ENCODE measurements around the gene USP46.

The USP46 gene

DNA sequence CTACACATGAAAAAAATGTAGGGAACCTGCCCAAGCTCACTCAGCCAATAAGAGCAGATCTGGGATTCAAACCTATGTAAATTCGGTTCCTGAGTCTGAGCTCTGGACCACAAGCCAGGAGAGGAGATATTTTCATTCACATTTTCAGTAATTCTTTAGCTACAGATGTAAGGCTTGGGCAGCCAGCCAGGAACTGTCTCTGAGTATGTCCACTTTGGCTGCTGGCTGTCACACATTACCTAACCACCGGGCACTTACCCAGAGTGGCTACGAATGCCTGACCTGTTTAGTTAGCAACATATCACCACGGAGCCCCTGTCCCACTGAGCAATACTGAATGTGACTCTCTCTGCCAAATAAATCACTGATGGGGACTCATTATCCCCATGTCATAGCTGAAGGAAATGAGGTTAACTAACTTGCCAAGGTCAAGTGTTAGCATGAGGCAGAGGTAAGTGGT, 15.3 kb downstream of the USP46 start:
- Mint-ChIP-seq H3K4me3 (no peak overlapping the region), H3K27me3 (ENCODE audit: low read depth) (peaks cover 3% of the 10 kb centered on the region), H3K9me3 (no peaks in the 10 kb centered on the region), H3K27ac (no peak overlapping the region), H3K36me3 (ENCODE audit: low read depth) (no peaks in the 10 kb centered on the region), H3K4me1 (ENCODE audit: low read depth) (peaks cover 14% of the 10 kb centered on the region)
- no peak for DNase-seq (ENCODE audit: low spot score)

DNA sequence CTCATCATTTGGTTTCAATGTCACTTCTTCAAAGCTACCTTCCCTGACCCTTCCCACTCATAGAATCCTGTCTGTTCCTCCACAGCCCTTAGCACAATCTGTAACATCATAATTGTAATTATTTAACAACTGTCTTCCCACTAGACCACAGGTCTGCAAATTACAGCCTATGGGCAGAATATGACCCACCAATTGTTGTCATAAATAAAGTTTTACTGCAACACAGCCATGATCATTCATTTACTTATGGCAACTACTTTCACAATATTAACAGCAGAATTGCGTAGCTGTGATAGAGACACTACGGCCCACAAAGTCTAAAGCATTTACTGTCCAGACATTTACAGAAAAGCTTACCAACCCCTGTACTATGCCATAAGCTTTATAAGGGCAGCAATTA, 15.9 kb downstream of the USP46 start:
- H3K9me3 Mint-ChIP-seq = no peaks in the 10 kb centered on the region
- H3K36me3 Mint-ChIP-seq (ENCODE audit: low read depth) = no peaks in the 10 kb centered on the region
- peaks cover 13% of the 10 kb centered on the region for H3K4me1 Mint-ChIP-seq (ENCODE audit: low read depth)
- H3K4me3 Mint-ChIP-seq = no peak overlapping the region
- DNase-seq (ENCODE audit: low spot score) = no peak
- no peak overlapping the region for H3K27ac Mint-ChIP-seq
- H3K27me3 Mint-ChIP-seq (ENCODE audit: low read depth) = peaks cover 3% of the 10 kb centered on the region

DNA sequence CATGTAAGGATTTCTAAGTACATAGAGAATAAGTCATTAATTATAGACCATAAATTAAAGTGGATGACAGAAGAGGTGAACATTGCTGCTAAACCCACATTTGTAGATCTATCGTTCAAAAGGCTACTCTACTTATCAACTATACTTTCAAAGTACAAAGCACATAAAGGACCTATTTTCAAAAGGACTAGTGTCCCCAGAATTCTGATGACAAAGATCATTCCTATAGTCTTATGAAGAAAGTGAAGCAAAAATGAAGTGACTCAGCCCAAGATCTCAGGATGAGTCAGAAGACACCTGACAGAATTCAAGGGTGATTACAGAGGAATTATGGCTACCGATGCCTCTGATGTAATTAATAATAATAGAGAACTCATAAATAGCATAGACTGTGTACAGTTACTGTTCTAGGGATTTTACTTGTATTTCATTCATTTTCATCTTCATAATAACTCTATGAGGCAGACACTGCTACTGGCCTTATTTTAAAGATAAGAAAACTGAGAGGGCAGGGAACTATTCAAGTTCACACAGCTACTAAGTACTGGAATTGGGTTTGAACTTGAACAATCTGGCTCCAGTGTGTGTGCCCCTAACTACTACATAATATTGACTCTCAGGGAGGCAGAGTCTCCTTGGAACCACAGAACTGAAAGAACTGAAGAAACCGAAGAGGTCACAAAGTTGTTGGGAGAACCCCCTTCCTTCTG, 17.1 kb downstream of the USP46 start:
- H3K9me3 Mint-ChIP-seq = no peaks in the 10 kb centered on the region
- no peak for DNase-seq (ENCODE audit: low spot score)
- peaks cover 2% of the 10 kb centered on the region for H3K36me3 Mint-ChIP-seq (ENCODE audit: low read depth)
- H3K4me1 Mint-ChIP-seq (ENCODE audit: low read depth) = peaks cover 17% of the 10 kb centered on the region
- H3K27ac Mint-ChIP-seq = no peak overlapping the region
- H3K4me3 Mint-ChIP-seq = no peak overlapping the region
- peaks cover 3% of the 10 kb centered on the region for H3K27me3 Mint-ChIP-seq (ENCODE audit: low read depth)

DNA sequence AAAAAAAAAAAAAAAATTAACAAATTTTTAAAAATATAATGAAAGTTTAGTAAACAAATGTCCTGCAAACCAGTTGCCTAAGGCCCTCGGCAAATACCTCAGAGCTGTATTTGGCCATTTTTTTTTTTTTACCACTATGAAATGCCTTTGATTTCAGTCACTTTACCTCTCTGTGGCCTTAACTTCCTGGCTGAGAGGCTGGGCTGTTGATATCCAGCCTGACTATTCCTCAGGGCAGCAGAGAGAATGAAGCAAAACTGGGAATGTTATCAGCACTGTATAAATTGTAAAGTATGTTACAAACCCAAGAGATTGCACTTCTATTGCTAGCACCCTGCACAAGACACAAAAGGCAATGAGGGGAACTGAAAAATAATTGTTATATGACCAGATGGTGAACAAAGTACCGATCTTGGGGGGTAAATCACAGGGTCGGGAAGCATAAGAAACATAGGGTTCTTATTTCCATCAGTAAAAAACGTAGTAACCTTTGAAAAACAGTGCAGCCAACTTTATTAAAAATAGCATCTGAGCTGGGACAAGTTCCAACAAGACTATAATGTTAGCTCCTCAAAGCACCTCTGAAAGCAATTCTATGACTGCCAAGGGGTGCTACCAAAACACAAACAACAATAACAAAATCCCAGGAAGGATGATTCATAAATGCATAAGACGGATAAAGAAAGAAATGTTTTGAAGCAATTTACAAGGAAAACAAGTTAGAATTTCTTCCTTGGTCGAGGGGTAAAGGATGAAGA, 18.1 kb downstream of the USP46 start:
- no peaks in the 10 kb centered on the region for H3K9me3 Mint-ChIP-seq
- no peak for DNase-seq (ENCODE audit: low spot score)
- no peak overlapping the region for H3K4me3 Mint-ChIP-seq
- no peak overlapping the region for H3K27ac Mint-ChIP-seq
- H3K4me1 Mint-ChIP-seq (ENCODE audit: low read depth) = peaks cover 17% of the 10 kb centered on the region
- peaks cover 2% of the 10 kb centered on the region for H3K36me3 Mint-ChIP-seq (ENCODE audit: low read depth)
- H3K27me3 Mint-ChIP-seq (ENCODE audit: low read depth) = peaks cover 3% of the 10 kb centered on the region

DNA sequence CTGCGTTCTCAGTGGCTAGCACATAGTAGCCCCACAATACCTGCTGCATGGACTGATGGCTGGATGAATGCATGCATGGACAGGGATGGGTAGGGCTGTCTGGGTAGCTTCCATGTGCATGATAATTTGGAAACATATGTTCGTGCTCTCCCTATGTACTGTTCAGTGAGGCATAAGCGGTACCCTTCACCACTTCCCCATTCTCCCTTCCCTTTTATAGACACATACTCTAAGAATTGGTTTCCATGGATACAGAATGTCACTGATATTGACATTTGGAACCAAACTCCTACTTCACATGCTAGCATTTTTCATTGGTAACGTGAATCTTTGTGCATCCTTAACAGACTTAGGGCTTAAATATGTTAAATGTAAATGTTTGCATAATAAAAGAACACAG, 20.4 kb downstream of the USP46 start:
- DNase-seq (ENCODE audit: low spot score) = no peak
- peaks cover 2% of the 10 kb centered on the region for H3K36me3 Mint-ChIP-seq (ENCODE audit: low read depth)
- peaks cover 17% of the 10 kb centered on the region for H3K4me1 Mint-ChIP-seq (ENCODE audit: low read depth)
- no peak overlapping the region for H3K4me3 Mint-ChIP-seq
- H3K9me3 Mint-ChIP-seq = no peaks in the 10 kb centered on the region
- H3K27ac Mint-ChIP-seq = no peak overlapping the region
- H3K27me3 Mint-ChIP-seq (ENCODE audit: low read depth) = peaks cover 3% of the 10 kb centered on the region

DNA sequence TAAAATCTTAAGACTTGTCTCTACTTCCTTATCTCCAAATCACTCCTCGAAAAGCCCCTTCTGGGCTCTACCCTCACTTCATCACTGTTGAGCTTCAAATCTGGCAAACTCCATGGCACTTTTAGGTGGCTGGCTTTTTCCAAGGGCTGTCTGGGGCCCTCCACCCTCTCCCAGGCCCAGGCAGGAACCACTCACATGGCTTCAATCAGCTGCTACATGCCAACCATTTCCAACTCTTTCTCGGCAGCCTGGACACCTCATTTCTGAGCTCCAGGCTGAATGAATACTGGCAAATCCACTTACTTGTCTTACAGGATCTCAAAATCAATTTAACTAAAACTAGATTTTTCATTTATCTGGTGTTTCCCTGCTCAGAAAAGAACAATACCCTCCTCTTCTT, 22.0 kb downstream of the USP46 start:
- H3K4me1 Mint-ChIP-seq (ENCODE audit: low read depth) = peaks cover 16% of the 10 kb centered on the region
- no peak overlapping the region for H3K4me3 Mint-ChIP-seq
- no peak for DNase-seq (ENCODE audit: low spot score)
- H3K27ac Mint-ChIP-seq = no peak overlapping the region
- no peaks in the 10 kb centered on the region for H3K27me3 Mint-ChIP-seq (ENCODE audit: low read depth)
- peaks cover 2% of the 10 kb centered on the region for H3K36me3 Mint-ChIP-seq (ENCODE audit: low read depth)
- H3K9me3 Mint-ChIP-seq = no peaks in the 10 kb centered on the region

DNA sequence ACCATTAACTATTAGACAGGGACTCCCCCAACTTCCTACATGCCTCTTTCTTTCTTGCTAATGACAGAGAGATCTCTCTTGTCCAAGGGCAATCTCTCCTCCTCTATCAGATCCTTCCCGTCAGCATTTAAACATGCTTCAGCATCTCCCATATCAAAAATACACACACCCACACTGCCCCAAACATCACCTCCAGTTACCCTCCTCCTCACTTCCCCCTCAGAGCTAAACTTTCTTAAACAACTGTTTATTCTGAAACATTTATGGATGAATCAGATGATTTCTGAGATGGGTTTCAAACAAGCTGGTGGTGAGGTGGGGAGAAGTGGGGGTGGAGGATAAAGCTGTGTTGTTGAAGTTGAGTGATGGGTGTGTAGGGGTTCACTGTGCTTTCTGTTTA, 23.5 kb downstream of the USP46 start:
- Mint-ChIP-seq H3K4me1 (ENCODE audit: low read depth) (peaks cover 7% of the 10 kb centered on the region), H3K27me3 (ENCODE audit: low read depth) (no peaks in the 10 kb centered on the region), H3K36me3 (ENCODE audit: low read depth) (peaks cover 2% of the 10 kb centered on the region), H3K4me3 (no peak overlapping the region), H3K27ac (no peak overlapping the region), H3K9me3 (no peaks in the 10 kb centered on the region)
- no peak for DNase-seq (ENCODE audit: low spot score)

DNA sequence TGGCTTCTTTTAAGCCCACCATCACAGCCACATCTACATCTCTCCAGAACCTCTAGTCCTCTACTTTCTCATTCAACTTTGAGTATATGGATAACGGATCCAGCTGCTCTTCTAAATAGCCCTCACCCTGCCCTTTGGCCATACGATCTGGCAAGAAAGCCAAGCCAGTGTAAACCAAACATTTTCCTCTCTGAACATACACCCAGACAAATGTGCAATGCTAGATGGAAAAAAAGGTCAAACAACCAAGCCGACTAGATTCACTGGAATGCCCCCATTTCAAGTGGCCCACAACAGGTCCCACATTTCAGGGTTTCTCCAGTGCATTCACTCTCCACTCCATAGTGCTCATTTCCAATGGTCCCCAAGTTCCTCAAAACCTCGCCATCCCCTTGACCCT, 24.0 kb downstream of the USP46 start:
- Mint-ChIP-seq H3K4me1 (ENCODE audit: low read depth) (peaks cover 7% of the 10 kb centered on the region), H3K36me3 (ENCODE audit: low read depth) (peaks cover 2% of the 10 kb centered on the region), H3K27me3 (ENCODE audit: low read depth) (no peaks in the 10 kb centered on the region), H3K27ac (no peak overlapping the region), H3K4me3 (no peak overlapping the region), H3K9me3 (no peaks in the 10 kb centered on the region)
- DNase-seq (ENCODE audit: low spot score) = no peak

DNA sequence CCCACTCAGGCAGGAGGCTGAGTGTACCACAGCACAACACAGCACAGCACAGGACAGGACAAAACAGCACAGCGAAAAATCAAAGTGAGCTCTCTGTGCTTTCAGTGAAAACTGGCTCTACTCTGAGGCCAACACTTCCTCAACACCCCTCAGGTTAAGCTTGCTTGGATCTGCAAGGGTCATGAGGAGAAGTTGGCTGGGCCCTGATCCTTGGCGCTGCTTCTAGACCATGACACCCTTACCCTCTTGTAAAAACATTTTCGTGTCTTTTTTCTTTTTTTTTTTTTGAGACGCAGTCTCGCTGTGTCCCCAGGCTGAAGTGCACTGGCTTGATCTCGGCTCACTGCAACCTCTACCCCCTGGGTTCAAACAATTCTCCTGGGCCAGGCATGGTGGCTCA, 25.3 kb downstream of the USP46 start:
- Mint-ChIP-seq H3K4me1 (ENCODE audit: low read depth) (peaks cover 7% of the 10 kb centered on the region), H3K27ac (no peak overlapping the region), H3K27me3 (ENCODE audit: low read depth) (no peaks in the 10 kb centered on the region), H3K9me3 (no peaks in the 10 kb centered on the region), H3K4me3 (no peak overlapping the region), H3K36me3 (ENCODE audit: low read depth) (peaks cover 2% of the 10 kb centered on the region)
- no peak for DNase-seq (ENCODE audit: low spot score)

DNA sequence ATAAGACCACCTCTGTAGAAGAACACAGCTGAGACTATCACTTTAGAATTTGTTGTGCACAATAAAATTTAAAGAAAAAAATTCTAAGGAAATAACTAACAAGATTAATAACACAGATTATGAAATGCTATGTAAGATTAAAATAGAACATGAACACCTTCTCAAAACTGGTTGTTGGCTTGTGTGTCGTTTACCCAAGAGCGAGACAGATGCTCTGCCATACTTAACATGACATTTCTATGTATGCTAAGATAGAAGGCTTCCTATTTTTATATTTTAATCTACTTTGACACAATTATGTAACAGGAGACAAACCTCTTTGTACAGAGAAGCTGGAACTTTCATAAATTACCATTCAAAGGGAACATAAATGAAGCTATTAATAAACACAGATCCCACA, 30.1 kb downstream of the USP46 start:
- no peak for DNase-seq (ENCODE audit: low spot score)
- no peak overlapping the region for H3K27ac Mint-ChIP-seq
- H3K27me3 Mint-ChIP-seq (ENCODE audit: low read depth) = no peaks in the 10 kb centered on the region
- H3K4me1 Mint-ChIP-seq (ENCODE audit: low read depth) = peaks cover 3% of the 10 kb centered on the region
- H3K36me3 Mint-ChIP-seq (ENCODE audit: low read depth) = no peaks in the 10 kb centered on the region
- no peaks in the 10 kb centered on the region for H3K9me3 Mint-ChIP-seq
- H3K4me3 Mint-ChIP-seq = no peak overlapping the region

DNA sequence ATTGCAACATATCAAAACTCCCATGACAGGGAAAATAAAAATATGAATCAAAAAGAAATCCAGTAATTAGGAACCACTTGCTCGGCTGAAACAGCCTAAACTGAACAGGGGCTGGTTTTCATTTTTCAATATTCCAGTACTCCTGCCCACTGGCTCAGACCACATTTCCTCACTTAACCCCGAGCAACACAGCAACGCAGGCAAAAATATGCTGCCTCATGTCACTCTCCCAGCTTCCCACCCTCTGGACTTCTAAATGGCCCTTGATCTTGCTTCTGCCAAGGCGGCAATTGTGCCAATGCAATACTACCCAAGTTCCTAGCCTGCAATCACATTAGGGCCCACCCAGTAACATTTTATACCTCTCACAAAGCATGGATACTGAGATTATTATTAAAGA, 30.6 kb downstream of the USP46 start:
- Mint-ChIP-seq H3K4me1 (ENCODE audit: low read depth) (peaks cover 3% of the 10 kb centered on the region), H3K27me3 (ENCODE audit: low read depth) (no peaks in the 10 kb centered on the region), H3K27ac (no peak overlapping the region), H3K36me3 (ENCODE audit: low read depth) (no peaks in the 10 kb centered on the region), H3K9me3 (no peaks in the 10 kb centered on the region), H3K4me3 (no peak overlapping the region)
- DNase-seq (ENCODE audit: low spot score) = no peak

DNA sequence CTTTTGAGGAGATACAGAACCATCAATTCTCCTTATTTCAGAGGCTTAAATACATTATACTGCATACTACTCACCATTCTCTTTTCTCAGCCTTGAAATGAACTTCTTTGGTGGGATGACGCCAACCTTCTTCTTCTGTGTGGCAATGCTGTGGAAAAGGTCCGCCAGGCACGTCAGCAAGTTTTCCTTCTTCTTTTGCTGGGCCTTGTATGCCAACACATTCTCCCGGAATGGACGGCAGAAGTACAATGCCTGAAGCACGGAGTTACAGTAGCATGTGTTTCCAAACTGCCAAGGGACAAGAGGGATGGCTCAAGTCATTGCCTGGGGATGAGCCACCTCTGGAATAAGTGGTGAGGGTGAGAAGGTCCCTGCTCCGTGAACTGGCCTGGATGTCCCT, 31.2 kb downstream of the USP46 start:
- no peaks in the 10 kb centered on the region for H3K27me3 Mint-ChIP-seq (ENCODE audit: low read depth)
- no peak for DNase-seq (ENCODE audit: low spot score)
- no peak overlapping the region for H3K4me3 Mint-ChIP-seq
- peak overlapping the region; percentile 21 for H3K27ac Mint-ChIP-seq
- no peaks in the 10 kb centered on the region for H3K9me3 Mint-ChIP-seq
- no peaks in the 10 kb centered on the region for H3K36me3 Mint-ChIP-seq (ENCODE audit: low read depth)
- peaks cover 3% of the 10 kb centered on the region for H3K4me1 Mint-ChIP-seq (ENCODE audit: low read depth)

DNA sequence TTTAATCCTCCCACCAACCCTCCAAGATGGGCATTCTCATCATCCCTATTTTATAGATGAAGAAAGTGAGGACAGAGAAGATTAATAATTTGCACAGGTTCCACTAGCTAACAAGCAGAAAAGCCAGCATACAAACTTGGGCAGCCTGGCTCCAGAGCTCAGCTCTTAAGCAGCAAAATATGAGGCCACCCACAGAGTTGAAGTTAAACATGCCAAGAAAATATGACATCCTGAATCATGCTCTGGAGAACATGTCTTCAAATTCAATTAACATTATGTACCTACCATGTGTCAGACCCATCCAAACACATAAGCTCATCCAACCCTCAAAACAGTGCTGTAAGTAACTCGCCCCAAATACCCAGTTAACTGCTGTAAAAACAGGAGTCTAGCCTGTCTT, 33.9 kb downstream of the USP46 start:
- Mint-ChIP-seq H3K27me3 (ENCODE audit: low read depth) (peaks cover 3% of the 10 kb centered on the region), H3K36me3 (ENCODE audit: low read depth) (peaks cover 2% of the 10 kb centered on the region), H3K4me1 (ENCODE audit: low read depth) (no peaks in the 10 kb centered on the region), H3K27ac (no peak overlapping the region), H3K4me3 (no peak overlapping the region), H3K9me3 (no peaks in the 10 kb centered on the region)
- no peak for DNase-seq (ENCODE audit: low spot score)

DNA sequence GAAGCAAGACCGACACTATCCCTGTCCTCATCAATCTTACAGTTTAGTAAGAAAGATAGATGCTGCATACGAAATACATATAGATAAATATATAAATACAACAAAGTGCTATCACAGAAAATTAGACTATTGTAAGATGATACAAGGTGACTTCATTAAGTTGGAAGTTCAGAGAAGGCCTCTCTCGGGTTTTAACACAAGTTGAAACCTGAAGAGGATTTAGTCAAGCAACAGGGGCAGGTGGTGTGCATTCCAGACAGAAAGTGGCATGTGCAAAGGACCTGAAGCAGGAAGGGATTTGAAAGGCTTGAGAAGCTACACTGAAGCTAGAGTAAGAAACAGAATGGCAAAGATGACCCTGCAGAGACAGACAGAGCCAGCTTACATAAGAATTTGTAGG, 36.5 kb downstream of the USP46 start:
- H3K9me3 Mint-ChIP-seq = no peaks in the 10 kb centered on the region
- peaks cover 3% of the 10 kb centered on the region for H3K27me3 Mint-ChIP-seq (ENCODE audit: low read depth)
- no peak overlapping the region for H3K27ac Mint-ChIP-seq
- H3K36me3 Mint-ChIP-seq (ENCODE audit: low read depth) = peaks cover 2% of the 10 kb centered on the region
- peaks cover 9% of the 10 kb centered on the region for H3K4me1 Mint-ChIP-seq (ENCODE audit: low read depth)
- DNase-seq (ENCODE audit: low spot score) = no peak
- no peak overlapping the region for H3K4me3 Mint-ChIP-seq
